NCI-H2107 (cell line): ENCODE data around the gene TMEM18.
"Not testable (repeated sequence)": the region's sequence is repeated elsewhere in the genome, so short reads cannot be mapped to it uniquely, and the experiment has no call there.

Experiments used
- DNase-seq: peaks from one replicate; lab custom pipeline; 2025; lab: John Stamatoyannopoulos, UW

TMEM18 gene

DNA sequence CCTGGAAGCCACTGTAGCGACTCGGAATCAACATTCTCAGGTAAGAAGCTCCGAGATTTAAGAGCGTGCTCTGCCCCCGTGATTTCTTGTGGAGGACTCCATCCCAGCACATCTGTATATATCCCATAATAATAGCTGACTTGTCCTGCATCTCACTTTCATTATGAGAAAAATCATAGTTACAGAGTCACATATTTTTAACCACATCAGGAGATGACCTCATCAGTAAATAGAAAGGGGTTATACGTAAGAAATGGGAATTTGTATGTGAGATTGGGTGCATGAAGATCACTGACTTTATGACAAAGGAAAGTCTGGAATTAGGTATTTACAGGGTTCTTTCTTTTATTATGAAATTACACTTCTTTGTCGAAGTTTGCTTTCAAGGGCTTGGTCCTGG, 16.4 kb upstream of the TMEM18 start:
- DNase-seq: no peak

DNA sequence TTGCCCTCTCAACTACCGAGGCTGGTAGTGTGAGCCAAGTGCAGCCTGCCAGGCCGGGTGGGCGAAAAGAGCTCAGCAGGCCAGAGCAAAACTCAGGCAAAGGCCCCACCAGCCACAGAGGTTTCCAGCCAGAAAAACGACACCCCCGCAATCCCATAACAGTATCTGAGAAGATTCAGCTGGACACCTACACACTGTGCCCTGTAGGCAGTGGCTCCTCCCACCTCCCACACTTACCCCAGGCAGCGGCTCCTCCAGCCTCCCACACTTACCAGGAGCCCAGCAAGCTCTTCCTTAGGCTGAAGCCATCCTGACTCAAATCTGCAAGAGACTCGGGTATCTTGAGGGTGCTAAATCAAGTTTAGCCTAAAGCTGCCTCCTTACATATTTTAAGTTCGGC, 15.6 kb upstream of the TMEM18 start:
- DNase-seq: no peak

DNA sequence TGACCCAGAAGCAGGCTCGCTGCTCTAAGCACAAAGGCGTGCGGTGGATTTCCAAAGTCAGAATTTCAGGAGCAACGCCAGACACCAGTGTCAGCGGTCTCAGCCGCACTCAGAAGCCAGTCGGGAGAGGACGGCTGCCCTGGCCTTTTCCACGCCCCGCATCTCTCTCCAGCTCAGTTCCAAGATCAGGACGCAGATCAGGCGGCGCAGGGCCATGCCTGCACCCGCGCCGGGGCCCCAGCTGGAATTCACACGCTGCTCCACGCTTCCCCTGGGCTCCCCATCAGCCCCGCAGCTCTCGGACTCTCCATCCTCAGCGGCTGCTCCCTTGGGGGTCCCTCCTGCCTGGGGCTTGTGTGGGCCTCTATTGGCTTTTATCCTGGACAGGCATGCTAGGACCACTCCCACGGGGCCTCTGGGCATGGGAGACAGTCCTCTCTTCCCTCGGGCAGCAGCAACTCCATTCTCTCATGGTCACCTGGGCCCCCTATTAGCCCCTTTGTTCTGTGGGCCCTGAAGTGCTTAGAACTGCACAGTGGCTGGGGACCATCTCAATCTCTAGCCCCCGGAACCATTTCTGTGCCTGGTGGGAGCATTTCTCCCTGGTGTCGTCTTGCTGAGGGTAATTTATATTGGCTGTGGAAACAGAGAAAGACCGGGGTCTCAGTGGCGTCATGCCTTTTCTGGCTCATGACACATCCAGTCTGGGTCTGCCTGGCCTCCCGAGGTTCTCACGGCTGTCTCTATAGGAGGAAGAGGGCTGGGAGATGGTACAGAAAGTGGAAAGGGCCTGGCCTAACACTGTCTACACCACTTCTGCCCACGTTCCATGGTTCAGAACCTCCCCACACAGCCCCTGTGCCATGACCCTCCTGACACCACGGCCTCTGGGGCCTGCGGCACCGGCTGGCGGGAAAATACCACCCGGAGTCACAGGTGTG, 14.9 kb upstream of the TMEM18 start:
- no peak for DNase-seq

DNA sequence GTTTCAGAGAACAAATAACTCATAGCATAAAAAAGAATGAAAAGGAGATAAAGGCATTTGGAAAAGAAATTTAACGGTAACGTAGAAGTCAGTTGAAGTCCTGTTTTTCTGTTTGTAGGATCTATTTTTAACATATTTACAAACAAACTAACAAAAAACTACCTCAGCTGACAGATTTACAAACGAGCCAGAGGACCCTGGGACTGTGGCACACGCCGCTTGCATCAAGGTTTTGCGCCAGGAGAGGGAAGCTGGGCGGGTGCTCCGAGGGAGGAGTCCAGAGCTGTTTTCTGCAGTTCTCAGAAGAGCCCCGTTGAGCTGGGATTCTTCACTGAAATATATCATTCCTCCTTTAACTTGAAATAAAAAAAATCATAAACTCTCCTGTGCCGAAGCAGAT, 13.6 kb upstream of the TMEM18 start:
- no peak for DNase-seq

DNA sequence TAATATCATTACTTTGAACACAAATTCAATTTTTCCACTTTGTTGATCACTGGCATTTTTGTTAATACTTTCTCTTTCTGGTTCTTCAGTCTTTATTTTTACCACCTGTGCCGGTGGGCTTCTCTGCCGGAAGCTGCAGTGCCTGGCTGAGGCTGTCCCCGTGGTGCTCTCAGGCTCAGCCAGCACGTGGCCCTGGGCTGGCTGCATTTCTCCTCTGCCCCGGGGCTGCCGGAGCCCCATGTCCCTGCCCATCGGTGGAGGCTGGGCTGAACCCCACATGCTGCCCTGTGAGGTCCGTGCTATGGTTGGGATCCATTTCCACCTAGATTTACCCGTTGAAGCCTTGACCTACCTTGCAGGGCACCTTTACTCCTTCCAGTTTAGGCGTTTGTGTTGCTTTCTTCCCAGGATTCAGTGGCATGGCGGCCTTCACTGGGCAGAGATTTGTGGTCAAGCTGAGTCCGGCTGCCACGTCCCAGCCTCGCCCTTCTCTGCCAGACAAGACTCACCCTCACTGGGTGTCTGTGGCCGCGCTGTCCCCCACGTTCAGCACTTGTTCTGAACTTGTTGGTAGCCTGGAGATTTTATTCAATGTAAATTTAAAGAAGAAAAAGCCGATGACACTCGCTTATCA, 12.8 kb upstream of the TMEM18 start:
- DNase-seq: no peak

DNA sequence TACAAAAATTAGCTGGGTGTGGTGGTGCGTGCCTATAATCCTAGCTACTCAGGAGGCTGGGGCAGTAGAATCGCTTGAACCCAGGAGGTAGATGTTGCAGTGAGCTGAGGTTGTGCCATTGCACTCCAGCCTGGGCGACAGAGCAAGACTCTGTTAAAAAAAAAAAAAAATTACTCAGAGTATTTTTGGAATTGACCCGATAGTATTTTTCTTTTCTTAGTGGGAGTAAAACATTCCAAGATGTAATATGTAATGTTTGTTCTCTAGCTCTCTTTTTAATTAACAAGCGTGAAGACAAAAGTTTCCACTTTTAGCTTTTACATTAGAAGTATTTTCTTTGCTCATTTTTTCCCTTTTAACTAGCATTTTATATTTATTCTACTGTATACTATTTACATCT, 12.0 kb upstream of the TMEM18 start:
- no peak for DNase-seq

DNA sequence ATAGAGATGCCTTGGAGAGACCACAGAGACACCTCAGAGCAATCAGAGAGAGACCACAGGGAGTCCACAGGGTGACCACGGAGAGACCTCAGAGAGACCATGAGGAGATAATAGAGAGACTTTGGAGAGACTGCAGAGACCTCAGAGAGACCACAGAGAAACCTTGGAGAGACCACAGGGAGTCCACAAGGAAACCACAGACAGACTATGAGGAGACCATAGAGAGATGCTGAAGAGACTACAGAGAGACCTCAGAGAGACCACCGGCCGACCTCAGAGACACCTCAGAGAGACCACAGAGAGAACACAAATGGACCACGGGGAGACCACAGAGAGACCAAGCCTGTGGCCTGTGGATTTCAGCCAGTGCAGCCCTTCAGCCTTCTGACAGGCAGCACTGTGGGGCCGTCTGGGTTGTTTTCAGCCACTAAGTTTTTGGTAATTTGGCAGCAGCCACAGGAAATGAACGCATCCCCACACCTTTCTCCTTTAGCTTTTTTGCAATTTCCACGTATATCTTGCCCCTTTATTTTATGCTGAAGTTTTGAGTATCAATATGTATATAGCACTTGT, 11.4 kb upstream of the TMEM18 start:
- no peak for DNase-seq

DNA sequence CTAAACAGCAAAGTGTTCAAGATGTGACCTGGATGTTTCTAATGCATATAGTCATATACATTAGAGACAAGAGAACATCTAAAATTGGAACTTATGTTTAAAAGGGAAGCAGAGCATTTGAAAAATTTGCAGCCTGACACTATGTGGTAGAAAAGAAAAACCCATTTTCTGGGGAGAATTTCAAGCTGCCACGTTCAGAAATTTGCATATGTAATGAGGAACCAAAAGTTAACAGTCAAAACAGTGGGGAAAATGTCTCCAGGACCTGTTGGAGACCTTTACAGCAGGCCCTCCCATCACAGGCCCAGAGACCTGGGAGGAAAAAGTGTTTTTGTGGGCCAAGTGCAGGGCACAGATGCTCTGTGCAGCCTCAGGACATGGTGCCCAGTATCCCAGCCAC, 8.2 kb upstream of the TMEM18 start:
- no peak for DNase-seq

DNA sequence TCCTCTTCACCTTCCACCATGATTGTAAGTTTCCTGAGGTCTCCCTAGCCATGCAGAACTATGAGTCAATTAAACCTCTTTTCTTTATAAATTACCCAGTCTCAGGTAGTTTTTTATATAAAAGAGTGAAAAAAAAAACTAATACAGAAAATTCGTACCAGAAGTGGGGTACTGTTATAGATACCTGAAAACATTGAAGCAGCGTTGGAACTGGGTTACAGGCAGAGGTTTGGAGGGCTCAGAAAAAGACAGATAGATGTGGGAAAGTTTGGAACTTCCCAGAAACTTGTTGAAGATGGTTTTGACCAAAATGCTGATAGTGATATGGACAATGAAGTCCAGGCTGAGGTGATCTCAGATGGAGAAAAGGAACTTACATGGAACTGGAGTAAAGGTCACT, 7.7 kb upstream of the TMEM18 start:
- DNase-seq: not testable (repeated sequence)

DNA sequence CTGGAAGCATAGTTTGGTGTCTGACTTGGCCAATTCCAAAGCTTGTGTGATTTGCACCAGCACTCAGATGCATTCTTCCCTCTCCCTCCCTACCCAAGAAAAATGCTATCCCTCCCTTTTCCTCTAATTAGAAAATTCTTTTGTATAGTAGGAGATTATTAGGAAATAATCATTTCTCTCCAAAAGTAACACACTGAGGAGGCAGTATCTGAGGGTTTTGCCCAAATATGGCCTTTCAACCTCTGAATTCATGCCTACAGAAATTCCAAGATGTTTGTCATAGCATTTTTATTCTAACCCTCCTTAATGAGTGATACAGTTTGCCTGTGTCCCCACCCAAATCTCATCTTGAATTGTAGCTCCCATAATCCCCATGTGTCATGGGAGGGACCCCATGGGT, 5.0 kb upstream of the TMEM18 start:
- DNase-seq: no peak

DNA sequence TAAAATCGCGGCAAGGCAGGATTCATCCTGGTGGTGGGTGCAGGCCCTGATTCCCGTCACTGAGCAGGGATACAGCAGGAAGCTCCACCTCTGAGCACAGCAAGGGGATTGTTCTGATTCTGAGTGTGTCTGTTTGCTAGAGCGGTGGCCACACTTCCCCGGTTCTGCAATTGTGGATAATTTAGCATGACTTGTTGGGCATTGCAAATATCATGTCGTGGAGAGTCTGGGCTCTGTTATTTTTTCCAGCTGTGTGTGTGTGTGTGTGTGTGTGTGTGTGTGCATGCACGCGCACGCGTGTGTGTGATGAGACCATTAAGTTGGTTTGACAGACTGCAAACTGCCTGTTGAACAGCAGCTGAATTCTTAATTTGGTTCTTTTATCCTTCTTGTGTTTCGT, 4.1 kb upstream of the TMEM18 start:
- DNase-seq: no peak

DNA sequence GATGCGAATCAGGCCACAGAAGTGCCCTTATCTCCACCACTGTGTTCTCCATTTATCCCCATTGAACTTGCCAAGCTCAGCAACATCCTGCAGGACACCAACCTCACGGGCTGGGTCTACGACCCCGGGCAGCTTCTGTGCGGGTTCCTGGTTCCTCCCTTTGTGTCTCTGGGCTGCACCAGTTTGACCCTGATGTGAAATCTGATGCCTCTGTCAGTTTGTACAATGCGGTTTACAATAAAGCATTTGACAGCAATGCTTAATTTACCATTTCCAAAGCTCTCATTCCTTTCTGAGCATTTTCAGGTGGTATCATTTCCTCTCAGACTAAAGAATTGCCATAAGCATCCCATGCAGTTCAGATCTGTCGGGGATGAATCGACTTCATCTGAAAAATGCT, 3.3 kb upstream of the TMEM18 start:
- DNase-seq: no peak

DNA sequence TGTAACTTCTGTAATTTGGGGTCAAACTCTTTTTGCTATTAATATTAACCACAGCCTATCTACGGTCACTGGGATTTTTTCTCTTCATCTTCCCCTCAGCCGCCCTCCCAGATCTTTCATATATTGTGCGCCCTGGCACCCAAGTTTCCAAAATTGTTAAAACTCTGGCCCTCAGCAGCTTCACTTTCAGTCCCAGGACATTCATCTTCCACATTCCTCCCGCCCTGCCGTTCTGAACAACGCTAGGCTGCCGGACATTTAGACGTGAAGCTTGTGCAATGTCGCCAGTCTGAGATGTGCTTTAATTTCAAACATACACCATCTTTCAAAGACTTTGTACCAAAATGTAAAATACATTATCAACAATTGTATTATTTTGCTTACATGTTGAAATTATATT, 1.8 kb upstream of the TMEM18 start:
- no peak for DNase-seq

DNA sequence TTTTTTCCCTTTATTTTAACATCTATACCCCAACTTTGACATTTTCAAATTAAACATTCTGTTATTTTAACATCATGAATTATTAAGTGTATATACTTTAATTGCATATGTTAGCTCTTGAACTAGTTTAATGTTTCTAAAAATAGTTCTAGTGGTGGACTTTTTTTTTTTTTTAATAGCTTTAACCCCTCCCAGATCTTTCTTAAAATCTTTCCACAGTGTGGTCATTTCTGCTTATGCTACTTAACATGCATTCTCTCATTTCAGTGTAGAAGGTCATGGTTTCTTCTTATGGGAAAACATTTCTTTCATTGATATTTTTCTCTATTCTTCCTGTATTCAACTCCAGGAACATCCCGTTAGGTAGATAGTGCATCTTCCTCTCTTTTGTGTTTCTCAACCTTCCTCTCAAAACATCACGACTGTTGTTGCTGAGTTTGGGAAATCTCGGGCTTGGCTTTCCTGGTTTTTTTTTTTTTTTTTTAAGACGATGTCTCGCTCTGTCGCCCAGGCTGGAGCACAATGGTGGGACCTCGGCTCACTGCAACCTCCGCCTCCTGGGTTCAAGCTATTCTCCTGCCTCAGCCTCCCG, 849 bp upstream of the TMEM18 start:
- DNase-seq: no peak

DNA sequence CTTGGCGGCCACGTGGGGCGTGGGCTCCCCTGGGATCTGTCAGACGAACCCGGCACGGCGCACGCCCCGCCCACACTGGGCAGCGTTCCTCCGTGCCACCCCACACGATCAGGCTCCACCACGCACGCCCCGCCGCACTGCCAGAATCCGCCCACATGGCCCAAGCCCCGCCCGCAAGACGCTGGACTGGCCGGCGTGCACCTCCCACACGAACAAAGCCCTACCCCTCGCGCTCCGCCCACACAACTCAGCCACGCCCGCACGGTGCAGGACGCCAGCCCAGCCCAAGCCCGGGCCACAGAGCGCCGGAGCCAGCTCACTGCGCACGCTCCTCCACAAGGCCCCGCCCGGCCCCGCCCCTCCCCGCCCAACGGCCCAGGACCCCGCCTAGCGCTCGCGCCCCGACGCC, 555 bp downstream of the TMEM18 start:
- peak; percentile 92 for DNase-seq

DNA sequence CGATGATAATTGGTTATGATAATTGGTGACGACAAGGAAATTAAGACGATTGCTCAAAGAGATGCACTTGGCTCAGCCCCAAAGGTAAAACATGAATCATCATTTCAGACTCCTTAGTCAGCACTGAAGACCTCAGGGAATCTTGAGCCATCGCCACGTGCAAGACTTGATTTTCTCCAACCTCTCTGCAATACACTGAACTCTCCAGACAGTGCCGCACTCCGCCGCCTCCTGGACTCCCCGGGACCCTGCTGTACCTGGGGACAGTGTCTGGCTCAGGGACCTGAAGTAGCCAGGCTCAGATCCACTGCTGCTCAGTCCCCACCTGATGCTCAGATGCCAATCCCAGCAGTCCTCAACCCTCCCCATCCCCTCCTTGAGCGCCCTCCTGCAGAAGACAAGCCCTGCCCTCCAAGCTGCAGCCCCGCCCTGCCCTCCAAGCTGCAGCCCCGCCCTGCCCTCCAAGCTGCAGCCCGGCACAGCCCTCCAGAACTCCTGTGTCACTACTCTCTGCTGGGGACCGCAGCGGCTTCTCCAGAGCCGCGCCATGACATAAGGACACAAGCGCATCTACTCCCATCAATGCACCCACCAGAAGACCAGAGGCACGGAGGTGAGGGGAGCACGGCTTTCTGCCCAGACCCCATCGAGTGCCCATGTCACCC, 1.1 kb downstream of the TMEM18 start:
- DNase-seq: no peak

DNA sequence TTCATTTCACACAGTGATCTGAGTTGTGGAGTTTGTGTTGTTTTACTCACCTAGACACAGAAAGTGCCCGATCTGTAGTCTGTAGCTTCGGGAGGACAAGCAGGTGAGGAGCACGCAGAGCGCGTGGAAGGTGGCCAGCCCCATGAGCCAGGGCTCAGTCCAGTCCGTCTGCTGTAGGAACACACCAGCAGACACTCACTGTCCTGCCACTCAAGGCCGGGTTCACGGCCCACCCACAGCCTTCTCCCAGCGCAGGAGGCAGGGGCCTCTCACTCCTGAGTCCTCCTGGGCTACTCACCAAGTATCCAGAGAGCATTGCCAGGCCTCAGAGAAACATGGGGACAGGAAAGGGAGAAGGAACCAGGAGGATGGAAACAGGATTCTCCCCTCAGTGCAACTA, 1.7 kb downstream of the TMEM18 start:
- DNase-seq: no peak

DNA sequence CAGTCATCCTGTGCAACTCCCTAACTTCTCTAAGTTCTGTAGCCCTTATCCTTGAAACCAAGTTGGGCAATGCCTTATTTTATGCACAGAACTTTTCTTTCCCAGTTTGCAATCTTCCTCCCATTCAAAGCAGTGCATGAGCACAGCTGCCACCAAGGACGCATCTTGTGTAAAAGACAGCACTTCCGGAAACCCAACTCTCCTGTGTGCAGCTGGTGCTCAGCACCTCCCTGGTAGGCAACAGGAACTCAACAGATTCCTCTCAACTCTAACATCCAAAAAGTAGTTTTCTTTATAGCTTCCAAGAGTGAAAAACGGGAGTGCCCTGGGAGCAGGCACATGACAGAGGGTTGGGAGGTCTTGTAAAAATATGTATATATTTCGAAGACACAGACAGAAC, 2.2 kb downstream of the TMEM18 start:
- no peak for DNase-seq

DNA sequence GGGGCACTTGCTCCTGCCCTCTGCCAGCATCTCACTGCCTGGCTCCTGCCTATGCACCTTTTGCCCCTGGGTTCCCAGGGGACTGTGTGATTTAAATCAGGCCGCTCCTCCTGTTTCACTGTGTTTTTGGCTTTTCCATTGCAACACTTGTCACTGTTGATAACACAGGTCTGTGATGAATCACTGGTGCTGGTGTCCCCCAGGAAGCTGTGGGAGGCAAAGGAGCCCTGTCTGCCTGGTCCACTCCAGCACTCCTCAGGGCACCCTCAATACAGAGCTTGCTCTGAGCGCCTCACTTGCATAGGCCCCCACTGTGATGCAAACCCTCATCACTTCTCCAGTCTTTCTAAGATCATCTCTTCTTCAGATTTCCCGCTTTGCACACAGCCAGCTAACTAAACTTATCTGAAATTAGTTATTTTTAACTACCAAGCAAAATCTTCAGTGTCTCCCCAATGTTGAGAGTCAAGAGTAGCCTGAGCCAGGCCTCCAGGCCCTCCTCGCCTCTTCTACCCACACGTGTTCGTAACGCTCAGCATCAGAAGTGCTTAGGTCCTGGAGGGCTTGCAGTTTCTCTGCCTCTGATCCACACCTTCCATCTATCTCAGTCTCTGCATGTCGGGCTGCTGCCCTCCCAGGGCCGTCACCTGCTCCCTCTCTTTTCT, 2.8 kb downstream of the TMEM18 start:
- DNase-seq: no peak

DNA sequence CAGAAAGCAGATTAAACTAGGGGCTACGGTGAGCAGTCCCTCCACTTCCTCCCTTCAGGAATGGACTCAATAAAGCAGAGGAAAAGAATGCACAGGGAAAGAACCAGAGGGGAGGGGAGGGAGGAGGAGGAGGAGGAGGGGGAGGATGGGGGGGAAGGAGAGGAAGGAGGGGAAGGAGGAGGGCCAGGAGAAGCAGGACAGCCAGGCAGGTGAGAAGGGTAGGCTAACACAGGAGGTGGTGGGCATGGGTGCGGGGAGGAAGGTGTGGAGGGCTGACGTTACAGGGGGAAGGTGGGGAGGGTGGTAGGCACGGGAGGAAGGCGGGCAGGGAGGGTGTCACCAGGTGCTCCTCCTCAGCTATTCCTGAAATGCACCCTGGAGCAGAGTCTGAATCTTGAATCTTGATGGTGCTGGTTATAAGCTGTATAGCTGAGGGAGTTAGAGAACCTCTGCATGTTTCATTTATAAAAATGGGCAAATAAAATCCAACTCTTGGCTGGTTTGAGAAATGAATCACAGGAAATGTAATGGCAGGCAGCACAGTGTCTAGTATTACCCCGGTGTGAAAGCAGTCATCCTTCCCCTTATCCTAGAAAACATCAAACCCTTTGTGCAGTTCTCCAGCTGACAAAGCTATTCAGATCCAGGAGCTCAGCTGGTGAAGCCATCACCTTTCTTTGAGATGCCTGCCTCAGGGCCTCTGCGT, 3.4 kb downstream of the TMEM18 start:
- no peak for DNase-seq

DNA sequence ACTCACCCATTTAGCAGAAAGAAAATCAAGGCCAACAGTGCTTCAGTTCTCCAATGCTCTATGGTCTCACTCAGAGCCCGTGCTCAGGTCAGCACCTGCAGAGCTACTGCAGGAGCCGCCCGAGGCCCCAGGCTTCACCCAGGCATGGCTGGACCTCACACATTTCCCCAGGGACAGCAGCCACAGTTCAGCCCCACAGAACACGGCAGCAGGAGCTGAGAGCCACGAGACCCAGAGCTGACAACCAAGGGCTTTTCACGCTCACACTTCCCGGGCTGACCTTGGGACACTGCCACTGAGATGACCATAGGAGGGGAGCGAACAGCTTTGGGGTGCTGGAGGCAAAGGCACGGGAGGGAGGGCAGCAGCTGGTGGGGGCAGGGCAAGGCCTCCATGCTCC, 4.2 kb downstream of the TMEM18 start:
- no peak for DNase-seq
